Glutamatergic neuron (in vitro differentiated cells): Measurements from ENCODE around the gene PHACTR3. TPM values are rescaled to one million over a fixed set of nuclear protein-coding genes. Genes with fewer than 3 reads are reported as not detected.

Experiments used
- DNase-seq: peaks from one replicate; pipeline ENCODE4 v3.0.0; 2022
- H3K27ac Mint-ChIP-seq: one replicate; pipeline ENCODE4 v1.8.0; 2020; ENCODE audit warnings: mild to moderate bottlenecking, mixed read lengths, inconsistent platforms; ENCODE audit not compliant: unreplicated experiment
- H3K27me3 Mint-ChIP-seq: one replicate; pipeline ENCODE4 v1.8.0; 2020; ENCODE audit warnings: mild to moderate bottlenecking, moderate library complexity, mixed read lengths, inconsistent platforms; ENCODE audit not compliant: unreplicated experiment
- H3K36me3 Mint-ChIP-seq: one replicate; pipeline ENCODE4 v1.8.0; 2020; ENCODE audit warnings: mild to moderate bottlenecking, mixed read lengths, inconsistent platforms; ENCODE audit not compliant: unreplicated experiment
- H3K4me1 Mint-ChIP-seq: one replicate; pipeline ENCODE4 v1.8.0; 2020; ENCODE audit warnings: mild to moderate bottlenecking, low read depth, mixed read lengths, inconsistent platforms; ENCODE audit not compliant: unreplicated experiment
- H3K4me3 Mint-ChIP-seq: one replicate; pipeline ENCODE4 v1.8.0; 2020; ENCODE audit warnings: mild to moderate bottlenecking, mixed read lengths, inconsistent platforms; ENCODE audit not compliant: unreplicated experiment
- H3K9me3 Mint-ChIP-seq: one replicate; pipeline ENCODE4 v1.8.0; 2020; ENCODE audit warnings: mild to moderate bottlenecking, moderate library complexity, mixed read lengths, inconsistent platforms; ENCODE audit not compliant: unreplicated experiment
- total RNA-seq: library from RNA; stranded (reverse); fragmentation: NEBNext Ultra II Directional; extraction: Animal tissue kit (Norgen Biotek cat#: 25700); gene quantifications from one replicate; pipeline ENCODE4 v1.2.1, GENCODE V29; 2021; ENCODE audit not compliant: unreplicated experiment
- TF ChIP-seq, protein P1 (sequence below): fragments of 200-600 bp; sonication (generic); IDR thresholded peaks from one replicate; pipeline ENCODE4 v1.5.0; 2021; ENCODE audit not compliant: partially characterized antibody, unreplicated experiment

PHACTR3 gene
- total RNA-seq, 1 donor from 2014 or later, result 37.0 TPM

GRCh38 chr20:59673288-59673997 is 69.1 kb downstream of the PHACTR3 start:
- peaks cover 10% of the 10 kb centered on the region for H3K9me3 Mint-ChIP-seq
- H3K27ac Mint-ChIP-seq, result no peak overlapping the region
- no peak overlapping the region for H3K4me3 Mint-ChIP-seq
- DNase-seq, result no peak
- no peaks in the 10 kb centered on the region for H3K36me3 Mint-ChIP-seq
- H3K4me1 Mint-ChIP-seq, result peaks cover 27% of the 10 kb centered on the region
- TF ChIP-seq, protein P1, sequence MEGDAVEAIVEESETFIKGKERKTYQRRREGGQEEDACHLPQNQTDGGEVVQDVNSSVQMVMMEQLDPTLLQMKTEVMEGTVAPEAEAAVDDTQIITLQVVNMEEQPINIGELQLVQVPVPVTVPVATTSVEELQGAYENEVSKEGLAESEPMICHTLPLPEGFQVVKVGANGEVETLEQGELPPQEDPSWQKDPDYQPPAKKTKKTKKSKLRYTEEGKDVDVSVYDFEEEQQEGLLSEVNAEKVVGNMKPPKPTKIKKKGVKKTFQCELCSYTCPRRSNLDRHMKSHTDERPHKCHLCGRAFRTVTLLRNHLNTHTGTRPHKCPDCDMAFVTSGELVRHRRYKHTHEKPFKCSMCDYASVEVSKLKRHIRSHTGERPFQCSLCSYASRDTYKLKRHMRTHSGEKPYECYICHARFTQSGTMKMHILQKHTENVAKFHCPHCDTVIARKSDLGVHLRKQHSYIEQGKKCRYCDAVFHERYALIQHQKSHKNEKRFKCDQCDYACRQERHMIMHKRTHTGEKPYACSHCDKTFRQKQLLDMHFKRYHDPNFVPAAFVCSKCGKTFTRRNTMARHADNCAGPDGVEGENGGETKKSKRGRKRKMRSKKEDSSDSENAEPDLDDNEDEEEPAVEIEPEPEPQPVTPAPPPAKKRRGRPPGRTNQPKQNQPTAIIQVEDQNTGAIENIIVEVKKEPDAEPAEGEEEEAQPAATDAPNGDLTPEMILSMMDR, result no peak
- H3K27me3 Mint-ChIP-seq, result peaks cover 6% of the 10 kb centered on the region

DNA sequence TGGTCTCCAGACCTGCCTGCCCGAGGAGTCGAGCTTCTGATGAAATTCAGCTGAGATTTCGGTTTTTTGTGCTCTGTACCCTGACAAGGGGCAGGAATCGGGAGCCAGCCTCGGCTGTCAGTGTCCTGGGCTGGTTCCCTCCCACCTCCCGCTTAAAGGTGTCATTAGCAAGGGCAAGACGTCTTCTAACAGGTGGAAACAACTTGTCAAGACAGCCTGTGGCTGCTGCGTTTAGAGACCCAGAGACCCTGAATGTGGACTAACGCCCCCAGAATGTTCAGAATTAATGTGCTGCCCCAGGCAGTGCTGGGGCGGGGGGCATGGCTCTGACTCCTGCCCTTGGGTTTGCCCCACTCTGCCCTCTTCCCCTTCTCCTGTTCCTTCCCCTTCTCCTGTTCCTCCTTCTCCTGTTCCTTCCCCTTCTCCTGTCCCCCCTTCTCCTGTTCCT is 69.7 kb downstream of the PHACTR3 start:
- Mint-ChIP-seq H3K4me3 (no peak overlapping the region), H3K27ac (no peak overlapping the region), H3K4me1 (peaks cover 30% of the 10 kb centered on the region), H3K9me3 (peaks cover 10% of the 10 kb centered on the region), H3K27me3 (peaks cover 8% of the 10 kb centered on the region), H3K36me3 (no peaks in the 10 kb centered on the region)
- no peak for DNase-seq
- TF ChIP-seq, protein P1, result no peak

- peaks cover 12% of the 10 kb centered on the region for H3K9me3 Mint-ChIP-seq
Measured at GRCh38 chr20:59676126-59676850, 71.9 kb downstream of the PHACTR3 start.

GRCh38 chr20:59676851-59677182 is 72.5 kb downstream of the PHACTR3 start:
- no peak for DNase-seq
- Mint-ChIP-seq H3K4me1 (peaks cover 38% of the 10 kb centered on the region), H3K9me3 (peaks cover 12% of the 10 kb centered on the region)

More at GRCh38 chr20:59676126-59676850, 71.9 kb downstream of the PHACTR3 start:
- peaks cover 38% of the 10 kb centered on the region for H3K4me1 Mint-ChIP-seq
- H3K27ac Mint-ChIP-seq, result peak overlapping the region; percentile 48
- no peak for DNase-seq
- TF ChIP-seq, protein P1, result no peak
- H3K27me3 Mint-ChIP-seq, result peaks cover 15% of the 10 kb centered on the region
- peak overlapping the region; percentile 53 for H3K4me3 Mint-ChIP-seq
- peaks cover 7% of the 10 kb centered on the region for H3K36me3 Mint-ChIP-seq

More at GRCh38 chr20:59676851-59677182, 72.5 kb downstream of the PHACTR3 start:
- Mint-ChIP-seq H3K4me3 (peak overlapping the region; percentile 53), H3K27ac (peak overlapping the region; percentile 34), H3K27me3 (peaks cover 16% of the 10 kb centered on the region), H3K36me3 (peaks cover 7% of the 10 kb centered on the region)
- TF ChIP-seq, protein P1, result no peak
